GM21619 (cell line): Measurements from ENCODE around the gene CRHR1.

Experiments used
- ATAC-seq: cut with Tn5 transposase; IDR thresholded peaks from one replicate; pipeline ENCODE4 v1.9.1; 2021; ENCODE audit not compliant: unreplicated experiment

Gene CRHR1

GRCh38 chr17:45787044-45787443, 2.9 kb downstream of the CRHR1 start:
- ATAC-seq, result no peak

- no peak for ATAC-seq
Observed at GRCh38 chr17:45787656-45788055, 3.5 kb downstream of the CRHR1 start.

GRCh38 chr17:45788057-45788456, 3.9 kb downstream of the CRHR1 start:
- ATAC-seq, result no peak

GRCh38 chr17:45789874-45790273, 5.8 kb downstream of the CRHR1 start:
- no peak for ATAC-seq

- ATAC-seq, result no peak
Observed at GRCh38 chr17:45790296-45790922, 6.3 kb downstream of the CRHR1 start.

- no peak for ATAC-seq
Observed at GRCh38 chr17:45791041-45791582, 7.0 kb downstream of the CRHR1 start.

GRCh38 chr17:45791935-45792334, 7.8 kb downstream of the CRHR1 start:
- ATAC-seq, result no peak

GRCh38 chr17:45792437-45792836, 8.3 kb downstream of the CRHR1 start:
- no peak for ATAC-seq

GRCh38 chr17:45792995-45793755, 9.1 kb downstream of the CRHR1 start:
- no peak for ATAC-seq

- ATAC-seq, result no peak
Observed at GRCh38 chr17:45793999-45794540, 9.9 kb downstream of the CRHR1 start.

- no peak for ATAC-seq
Observed at GRCh38 chr17:45794840-45795239, 10.7 kb downstream of the CRHR1 start.

- no peak for ATAC-seq
Observed at GRCh38 chr17:45800816-45801215, 16.7 kb downstream of the CRHR1 start.

GRCh38 chr17:45801421-45801820, 17.3 kb downstream of the CRHR1 start:
- ATAC-seq, result no peak

GRCh38 chr17:45808845-45809244, 24.7 kb downstream of the CRHR1 start:
- no peak for ATAC-seq

GRCh38 chr17:45809499-45809898, 25.4 kb downstream of the CRHR1 start:
- no peak for ATAC-seq

- no peak for ATAC-seq
Observed at GRCh38 chr17:45812102-45812501, 28.0 kb downstream of the CRHR1 start.

- no peak for ATAC-seq
Observed at GRCh38 chr17:45813048-45813725, 29.1 kb downstream of the CRHR1 start.

- no peak for ATAC-seq
Observed at GRCh38 chr17:45814622-45815606, 30.8 kb downstream of the CRHR1 start.

- no peak for ATAC-seq
Observed at GRCh38 chr17:45815752-45816151, 31.6 kb downstream of the CRHR1 start.

- ATAC-seq, result no peak
Observed at GRCh38 chr17:45818041-45818440, 33.9 kb downstream of the CRHR1 start.
